Activated T-helper 1 cell treated with Interleukin-2 at 50 U/mL for 16 hours (primary cell): ENCODE data around the gene PBX1.

Experiments used
- DNase-seq: peaks from one replicate; pipeline ENCODE4 v3.0.0-alpha.2; 2020; ENCODE audit warnings: low read depth

Gene PBX1

GRCh38 chr1:164618202-164618564, 59.2 kb downstream of the PBX1 start:
- no peak for DNase-seq

GRCh38 chr1:164619006-164619784, 60.2 kb downstream of the PBX1 start:
- no peak for DNase-seq

- DNase-seq = no peak
These were observed 63.3 kb downstream of the PBX1 start for GRCh38 chr1:164622068-164622845.

- DNase-seq = no peak
These were observed 64.8 kb downstream of the PBX1 start for GRCh38 chr1:164623805-164624204.

GRCh38 chr1:164624400-164624799, 65.4 kb downstream of the PBX1 start:
- no peak for DNase-seq

- DNase-seq = no peak
These were observed 66.1 kb downstream of the PBX1 start for GRCh38 chr1:164625004-164625617.

- DNase-seq = no peak
These were observed 69.8 kb downstream of the PBX1 start for GRCh38 chr1:164628772-164629171.

- no peak for DNase-seq
These were observed 71.0 kb downstream of the PBX1 start for GRCh38 chr1:164629971-164630370.

- no peak for DNase-seq
These were observed 71.8 kb downstream of the PBX1 start for GRCh38 chr1:164630626-164631396.

GRCh38 chr1:164631751-164632150, 72.8 kb downstream of the PBX1 start:
- no peak for DNase-seq

GRCh38 chr1:164633997-164634396, 75.0 kb downstream of the PBX1 start:
- DNase-seq = no peak

GRCh38 chr1:164635059-164635802, 76.2 kb downstream of the PBX1 start:
- DNase-seq = no peak

- DNase-seq = no peak
These were observed 77.1 kb downstream of the PBX1 start for GRCh38 chr1:164635803-164636731.

- DNase-seq = no peak
These were observed 77.8 kb downstream of the PBX1 start for GRCh38 chr1:164636757-164637156.

GRCh38 chr1:164637461-164638375, 78.7 kb downstream of the PBX1 start:
- DNase-seq = no peak

GRCh38 chr1:164638492-164639202, 79.7 kb downstream of the PBX1 start:
- no peak for DNase-seq

- no peak for DNase-seq
These were observed 81.8 kb downstream of the PBX1 start for GRCh38 chr1:164640686-164641352.

GRCh38 chr1:164641353-164641730, 82.4 kb downstream of the PBX1 start:
- DNase-seq = no peak
